Right atrium auricular region (tissue), 2 donors: ENCODE data around the gene TMEM116. TPM values are rescaled to one million over a fixed set of nuclear protein-coding genes. Genes with fewer than 3 reads are reported as not detected.

Source experiments
- DNase-seq: peaks from one replicate; pipeline ENCODE4 v3.0.0-alpha.2; 2019; ENCODE audit warnings: low spot score
- H3K27ac ChIP-seq, 2 donors: fragments of 200-600 bp; sonication (generic); 1 replicate in 1 of 2; 2 replicates in 1 of 2; pipeline ENCODE4 v1.5.1; 2016 to 2019
- H3K27me3 ChIP-seq, 2 donors: fragments of 200-600 bp; sonication (generic); one replicate each; pipeline versions ENCODE4 v1.5.1 to v1.6.0; 2017 to 2019
- H3K36me3 ChIP-seq: fragments of 200-600 bp; sonication (generic); one replicate; pipeline ENCODE4 v1.5.1; 2016
- H3K4me1 ChIP-seq, 2 donors: fragments of 200-600 bp; sonication (generic); one replicate each; pipeline versions ENCODE4 v1.5.1 to v1.6.0; 2017 to 2019
- H3K4me3 ChIP-seq, 2 donors: fragments of 200-600 bp; sonication (generic); 1 replicate in 1 of 2; 2 replicates in 1 of 2; pipeline ENCODE4 v1.5.1; 2017 to 2019; ENCODE audit warnings: mild to moderate bottlenecking in 1 of 2, moderate library complexity in 1 of 2
- H3K9me3 ChIP-seq, 2 donors: fragments of 200-600 bp; sonication (generic); one replicate each; pipeline ENCODE4 v1.5.1; 2019
- total RNA-seq, 2 donors: library from RNA; depleted of rRNA; stranded (reverse); fragments of >200 nt; gene quantifications; one replicate each; pipeline ENCODE4 v1.1.0, GENCODE V29; 2016
- TF ChIP-seq, protein P1 (sequence below), 2 donors: fragments of 200-600 bp; sonication (generic); IDR thresholded peaks; one replicate each; pipeline ENCODE4 v1.5.1; 2019; ENCODE audit warnings: antibody characterized with exemption in 2 of 2

The TMEM116 gene
- total RNA-seq, 2 donors from 2014 or later: 9.3 to 30.0 TPM

DNA sequence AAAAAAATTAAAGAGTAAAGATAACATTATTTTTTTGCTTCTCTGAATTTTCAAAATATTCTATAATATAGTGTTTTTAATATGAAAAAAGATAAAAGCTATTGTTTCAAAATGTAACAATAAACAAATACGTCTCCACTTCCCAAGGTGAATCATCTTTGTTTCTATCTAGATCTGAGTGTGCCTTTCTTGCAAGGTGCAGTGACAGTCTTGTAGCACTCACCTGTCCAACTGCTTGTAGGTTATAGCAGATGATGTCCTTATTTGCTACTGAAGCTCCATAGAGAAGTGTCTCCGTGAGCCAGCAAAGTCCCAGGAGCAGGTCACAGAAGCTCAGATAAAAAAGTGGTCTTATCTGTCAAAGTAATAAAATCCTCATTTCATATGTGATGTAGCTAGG is 21.4 kb downstream of the TMEM116 start:
- Histone ChIP-seq H3K9me3 (no peaks in the 10 kb centered on the region), H3K27me3 (no peaks in the 10 kb centered on the region), H3K36me3 (peaks cover 5% of the 10 kb centered on the region), H3K4me1 (no peaks in the 10 kb centered on the region), H3K27ac (no peak overlapping the region), H3K4me3 (no peak overlapping the region)
- no peak for DNase-seq
- TF ChIP-seq, protein P1, sequence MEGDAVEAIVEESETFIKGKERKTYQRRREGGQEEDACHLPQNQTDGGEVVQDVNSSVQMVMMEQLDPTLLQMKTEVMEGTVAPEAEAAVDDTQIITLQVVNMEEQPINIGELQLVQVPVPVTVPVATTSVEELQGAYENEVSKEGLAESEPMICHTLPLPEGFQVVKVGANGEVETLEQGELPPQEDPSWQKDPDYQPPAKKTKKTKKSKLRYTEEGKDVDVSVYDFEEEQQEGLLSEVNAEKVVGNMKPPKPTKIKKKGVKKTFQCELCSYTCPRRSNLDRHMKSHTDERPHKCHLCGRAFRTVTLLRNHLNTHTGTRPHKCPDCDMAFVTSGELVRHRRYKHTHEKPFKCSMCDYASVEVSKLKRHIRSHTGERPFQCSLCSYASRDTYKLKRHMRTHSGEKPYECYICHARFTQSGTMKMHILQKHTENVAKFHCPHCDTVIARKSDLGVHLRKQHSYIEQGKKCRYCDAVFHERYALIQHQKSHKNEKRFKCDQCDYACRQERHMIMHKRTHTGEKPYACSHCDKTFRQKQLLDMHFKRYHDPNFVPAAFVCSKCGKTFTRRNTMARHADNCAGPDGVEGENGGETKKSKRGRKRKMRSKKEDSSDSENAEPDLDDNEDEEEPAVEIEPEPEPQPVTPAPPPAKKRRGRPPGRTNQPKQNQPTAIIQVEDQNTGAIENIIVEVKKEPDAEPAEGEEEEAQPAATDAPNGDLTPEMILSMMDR (IDR thresholded peaks at IDR 0.05): no peak

DNA sequence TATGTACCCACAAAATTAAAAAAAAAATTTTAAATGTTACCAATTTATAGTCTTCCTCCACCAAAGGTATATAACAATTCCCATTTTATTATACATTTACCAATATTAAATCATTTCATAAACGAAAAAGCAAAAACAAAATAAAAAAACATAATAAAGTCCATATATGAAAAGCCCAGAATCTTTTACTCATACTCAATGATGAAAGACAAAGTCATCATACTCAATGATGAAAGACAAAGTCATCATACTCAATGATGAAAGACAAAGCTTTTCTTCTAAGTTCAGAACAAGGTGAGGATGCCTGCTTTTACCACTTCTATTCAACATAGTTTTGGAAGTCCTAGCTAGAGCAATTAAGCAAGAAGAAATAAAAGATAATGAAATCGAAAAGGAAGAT is 28.1 kb downstream of the TMEM116 start:
- DNase-seq: no peak
- Histone ChIP-seq H3K27ac (no peak overlapping the region), H3K36me3 (no peaks in the 10 kb centered on the region), H3K27me3 (no peaks in the 10 kb centered on the region), H3K9me3 (no peaks in the 10 kb centered on the region), H3K4me3 (no peak overlapping the region), H3K4me1 (no peaks in the 10 kb centered on the region)
- TF ChIP-seq, protein P1 (IDR thresholded peaks at IDR 0.05): no peak

DNA sequence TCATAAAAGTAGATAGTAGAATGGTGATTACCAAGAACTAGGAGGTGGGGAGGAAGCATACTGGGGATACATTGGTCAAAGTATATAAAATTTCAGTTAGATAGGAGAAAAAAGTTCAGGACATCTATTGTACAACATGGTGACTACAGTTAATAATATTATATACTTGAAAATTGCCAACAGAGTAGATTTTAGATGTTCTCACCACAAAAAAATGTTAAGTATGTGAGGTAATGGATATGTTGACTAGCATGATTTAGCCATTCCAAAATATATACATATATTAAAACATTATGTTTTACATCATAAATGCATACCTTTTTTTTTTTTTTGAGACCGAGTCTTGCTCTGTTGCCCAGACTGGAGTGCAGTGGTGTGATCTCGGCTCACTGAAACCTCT is 31.0 kb downstream of the TMEM116 start:
- TF ChIP-seq, protein P1 (IDR thresholded peaks at IDR 0.05): no peak
- H3K36me3 ChIP-seq: no peaks in the 10 kb centered on the region
- H3K4me1 ChIP-seq: no peaks in the 10 kb centered on the region
- H3K4me3 ChIP-seq: no peak overlapping the region
- DNase-seq: no peak
- no peaks in the 10 kb centered on the region for H3K9me3 ChIP-seq
- H3K27ac ChIP-seq: no peak overlapping the region
- H3K27me3 ChIP-seq: no peaks in the 10 kb centered on the region

GRCh38 chr12:111980598-111980997 is 32.4 kb downstream of the TMEM116 start:
- no peaks in the 10 kb centered on the region for H3K4me1 ChIP-seq
- no peaks in the 10 kb centered on the region for H3K36me3 ChIP-seq
- no peak overlapping the region for H3K4me3 ChIP-seq
- H3K9me3 ChIP-seq: no peaks in the 10 kb centered on the region
- DNase-seq: no peak
- H3K27ac ChIP-seq: no peak overlapping the region
- no peaks in the 10 kb centered on the region for H3K27me3 ChIP-seq
- TF ChIP-seq, protein P1 (IDR thresholded peaks at IDR 0.05): no peak

- H3K4me1 ChIP-seq: no peaks in the 10 kb centered on the region
Observed at GRCh38 chr12:111978545-111978944, 34.4 kb downstream of the TMEM116 start.

GRCh38 chr12:111976860-111977259 is 36.1 kb downstream of the TMEM116 start:
- H3K27me3 ChIP-seq: no peaks in the 10 kb centered on the region
- no peak for DNase-seq
- TF ChIP-seq, protein P1 (IDR thresholded peaks at IDR 0.05): no peak
- no peak overlapping the region for H3K27ac ChIP-seq
- H3K4me3 ChIP-seq: no peak overlapping the region
- no peaks in the 10 kb centered on the region for H3K36me3 ChIP-seq
- no peaks in the 10 kb centered on the region for H3K4me1 ChIP-seq
- no peaks in the 10 kb centered on the region for H3K9me3 ChIP-seq

More at GRCh38 chr12:111978545-111978944, 34.4 kb downstream of the TMEM116 start:
- no peaks in the 10 kb centered on the region for H3K27me3 ChIP-seq
- no peak for DNase-seq
- TF ChIP-seq, protein P1 (IDR thresholded peaks at IDR 0.05): no peak
- H3K27ac ChIP-seq: no peak overlapping the region
- no peak overlapping the region for H3K4me3 ChIP-seq
- no peaks in the 10 kb centered on the region for H3K36me3 ChIP-seq
- no peaks in the 10 kb centered on the region for H3K9me3 ChIP-seq
